ENCODE results near the gene OR13C9.

DNA sequence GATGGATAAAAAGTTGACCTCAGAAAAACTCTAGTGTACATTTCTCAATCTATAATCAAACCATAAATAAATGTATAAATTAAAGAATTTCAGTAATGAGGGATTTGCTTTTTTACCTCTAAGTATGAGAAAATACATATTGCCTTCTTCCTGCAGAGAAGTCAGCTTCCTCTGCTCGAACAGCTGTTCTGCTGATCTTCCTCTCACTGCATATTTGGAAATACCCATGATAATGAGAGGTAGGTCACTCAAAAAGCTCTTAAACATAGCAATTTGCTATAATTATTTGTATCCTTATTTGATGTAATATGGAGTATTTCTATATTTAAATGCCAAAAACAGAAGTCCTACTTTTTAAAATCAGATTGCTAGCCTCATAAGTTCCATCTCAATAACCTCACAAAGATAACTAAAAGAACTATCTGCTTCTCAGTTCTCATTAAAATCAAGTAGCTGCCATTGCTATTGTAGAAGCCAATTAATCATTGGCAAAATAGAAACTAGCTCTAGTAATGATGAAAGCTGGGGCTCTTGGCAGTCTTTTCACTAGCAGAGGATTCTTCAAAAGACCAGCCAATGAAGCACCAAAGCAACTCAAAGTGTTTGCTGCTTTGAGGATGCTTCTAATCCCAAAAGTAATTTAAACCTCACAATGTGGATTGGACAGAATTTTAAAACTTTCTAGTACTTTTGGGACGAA is 40.6 kb upstream of the OR13C9 start:
- TF ChIP-seq POLR2A (IDR thresholded peaks at IDR 0.05; ENCODE audit: low read depth, low read length) = no peak
- no peak for TF ChIP-seq POLR2AphosphoS5 (IDR thresholded peaks at IDR 0.05; ENCODE audit: low read depth, low read length)
- no peak for TF ChIP-seq TAF1 (IDR thresholded peaks at IDR 0.05; ENCODE audit: borderline replicate concordance, low read depth, low read length)

All from GM12892 (cell line).